Measurements from ENCODE around the gene CLMN. TPM values are rescaled to one million over a fixed set of nuclear protein-coding genes. Genes with fewer than 3 reads are reported as not detected.

CLMN gene
- total and polyA plus RNA-seq, 9 of the 15 experiments (the other 6 are each of a cell fraction or from before 2014, with no cell fraction given), result 0.01 to 0.18 (median 0.07) TPM; not detected in 4

- no peak overlapping the region for H3K4me3 ChIP-seq
- H4K20me1 ChIP-seq (replicated peaks; ENCODE audit: control insufficient read depth, insufficient read depth, low read length), result no peaks in the 10 kb centered on the region
- DNase-seq (ENCODE audit: extremely low read depth in 1 of 4, low spot score in 3 of 4), result no peak
- BruUV-seq (replicated peaks), result no TSS peak
- no peaks in the 10 kb centered on the region for H3K9me3 ChIP-seq (replicated peaks; ENCODE audit: control insufficient read depth, insufficient read depth, low read depth, low read length)
- H3K4me1 ChIP-seq (replicated peaks in 1 of 2; ENCODE audit: control insufficient read depth in 2 of 2, insufficient read depth in 2 of 2, low read length in 2 of 2), result no peaks in the 10 kb centered on the region
- intact Hi-C loops (cut with micrococcal nuclease), result no loop called here
- no peak overlapping the region for H3K4me2 ChIP-seq (ENCODE audit: insufficient read depth, low read length)
- H3K27ac ChIP-seq (ENCODE audit: extremely low read depth, low read depth, low read length), result no peak overlapping the region
- H2AFZ ChIP-seq (ENCODE audit: low read depth, low read length), result no peak overlapping the region
- no peak for FAIRE-seq
- in situ Hi-C loops (cut with MboI), result no loop called here
- no peaks in the 10 kb centered on the region for H3K79me2 ChIP-seq (ENCODE audit: control insufficient read depth, insufficient read depth, low read length)
- H3K9ac ChIP-seq (ENCODE audit: insufficient read depth in 1 of 2, low read depth in 2 of 2, low read length in 2 of 2), result no peak overlapping the region
- ChIA-PET CTCF (ENCODE audit: low intra/inter-chr PET ratio) (no interaction called here), POLR2A (no interaction called here)
- H3K9me1 ChIP-seq (ENCODE audit: control insufficient read depth, insufficient read depth, low read length), result no peaks in the 10 kb centered on the region
- H3K27me3 ChIP-seq (ENCODE audit: control insufficient read depth in 2 of 2, insufficient read depth in 2 of 2, low read length in 2 of 2), result peaks cover 2 to 10% of the 10 kb centered on the region in 2 experiments; a peak in 2 of 5 replicates
- ATAC-seq, result no peak
- WGBS (ENCODE audit: insufficient coverage, low coverage, missing lambda C conversion rate), result 0% methylated on average over 6 of the region's 6 CpGs
- TF ChIP-seq POLR2G (IDR thresholded peaks at IDR 0.05; ENCODE audit: low read depth, low read length), result no peak
- TF ChIP-seq KLF10 (CRISPR knock-in tag; IDR thresholded peaks at IDR 0.05), result no peak
- no peak for TF ChIP-seq PURB (CRISPR knock-in tag; IDR thresholded peaks at IDR 0.05; ENCODE audit: low read depth)
- no peak for TF ChIP-seq RBM34 (IDR thresholded peaks at IDR 0.05; ENCODE audit: borderline replicate concordance, insufficient read depth, low read length)
- no peak for TF ChIP-seq CREB3L1 (IDR thresholded peaks at IDR 0.05; ENCODE audit: borderline replicate concordance, low read depth)
- TF ChIP-seq, protein P1, sequence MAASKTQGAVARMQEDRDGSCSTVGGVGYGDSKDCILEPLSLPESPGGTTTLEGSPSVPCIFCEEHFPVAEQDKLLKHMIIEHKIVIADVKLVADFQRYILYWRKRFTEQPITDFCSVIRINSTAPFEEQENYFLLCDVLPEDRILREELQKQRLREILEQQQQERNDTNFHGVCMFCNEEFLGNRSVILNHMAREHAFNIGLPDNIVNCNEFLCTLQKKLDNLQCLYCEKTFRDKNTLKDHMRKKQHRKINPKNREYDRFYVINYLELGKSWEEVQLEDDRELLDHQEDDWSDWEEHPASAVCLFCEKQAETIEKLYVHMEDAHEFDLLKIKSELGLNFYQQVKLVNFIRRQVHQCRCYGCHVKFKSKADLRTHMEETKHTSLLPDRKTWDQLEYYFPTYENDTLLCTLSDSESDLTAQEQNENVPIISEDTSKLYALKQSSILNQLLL (CRISPR knock-in tag; IDR thresholded peaks at IDR 0.05; ENCODE audit: borderline replicate concordance), result no peak
- no peak for TF ChIP-seq RAD51 (IDR thresholded peaks at IDR 0.05; ENCODE audit: borderline replicate concordance, low read depth)
- no peak for TF ChIP-seq HNRNPUL1 (IDR thresholded peaks at IDR 0.05; ENCODE audit: low read length)
- no peaks in the 10 kb centered on the region for H3K36me3 ChIP-seq (ENCODE audit: control insufficient read depth, insufficient read depth, low read length)
Measured at GRCh38 chr14:95248432-95248831, 71.3 kb downstream of the CLMN start.

All from K562 (cell line).